IPS-18a (cell line): ENCODE measurements around the gene CD300A.

Source experiments
- H3K27ac ChIP-seq: one replicate; pipeline ENCODE4 v1.5.1; 2013; ENCODE audit warnings: low read length
- H3K27me3 ChIP-seq: one replicate; pipeline ENCODE4 v1.6.1; 2013; ENCODE audit warnings: mild to moderate bottlenecking, low read length; ENCODE audit not compliant: control insufficient read depth, insufficient read depth
- H3K36me3 ChIP-seq: one replicate; pipeline ENCODE4 v1.6.1; 2013; ENCODE audit warnings: low read depth, low read length; ENCODE audit not compliant: control insufficient read depth
- H3K4me1 ChIP-seq: one replicate; pipeline ENCODE4 v1.6.1; 2013; ENCODE audit warnings: low read depth, low read length; ENCODE audit not compliant: control insufficient read depth
- H3K4me3 ChIP-seq: one replicate; pipeline ENCODE4 v1.5.1; 2013; ENCODE audit warnings: low read length
- H3K9ac ChIP-seq: one replicate; pipeline ENCODE4 v1.6.1; 2013; ENCODE audit warnings: mild to moderate bottlenecking, low read length, moderate library complexity
- H3K9me3 ChIP-seq: one replicate; pipeline ENCODE4 v1.6.1; 2013; ENCODE audit warnings: low read depth, low read length; ENCODE audit not compliant: control insufficient read depth

CD300A gene

DNA sequence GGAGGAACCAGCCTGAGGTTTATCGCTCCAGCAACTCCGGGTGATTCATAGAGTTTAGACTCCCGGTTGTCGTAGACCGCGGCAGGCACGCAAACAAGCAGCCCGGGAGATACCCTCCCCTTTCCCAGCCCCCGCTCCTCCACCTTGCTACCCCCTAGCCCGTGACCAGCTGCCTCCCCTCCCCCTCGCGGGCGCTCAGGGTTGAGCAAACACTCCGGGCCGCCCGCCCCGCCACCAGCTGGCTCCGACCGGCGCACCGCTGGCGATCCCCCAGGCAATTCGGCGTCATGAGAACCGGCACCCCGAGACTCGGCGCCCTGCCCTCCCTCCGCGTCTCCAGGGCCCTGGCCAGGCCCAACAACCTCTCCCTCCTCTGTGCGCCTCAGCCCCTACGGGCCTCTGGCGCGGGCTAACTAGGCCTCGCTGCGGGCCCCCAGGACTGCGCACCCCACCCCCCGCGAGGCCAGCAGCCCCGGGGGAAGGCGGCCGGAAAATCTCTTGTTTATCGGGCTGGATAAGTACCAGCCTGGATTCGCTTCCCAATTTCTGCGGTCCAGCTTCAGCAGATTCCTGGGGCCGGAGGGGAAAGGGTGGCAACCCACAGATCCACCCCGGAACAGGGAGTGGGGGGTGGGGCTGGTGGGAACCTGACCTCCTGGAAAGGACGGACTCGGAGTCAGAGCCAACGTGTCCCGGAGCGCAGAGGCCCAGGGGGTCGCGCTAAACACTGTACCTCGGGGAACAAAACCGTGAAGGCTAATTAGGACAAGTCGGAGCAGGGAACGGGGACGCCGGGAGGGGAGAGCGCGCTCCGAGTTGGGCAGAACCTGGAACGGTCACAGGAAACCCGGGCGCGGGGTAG is 35.5 kb upstream of the CD300A start:
- Histone ChIP-seq H3K27ac (no peak overlapping the region), H3K4me3 (peak overlapping the region; percentile 84), H3K9me3 (no peaks in the 10 kb centered on the region), H3K4me1 (peaks cover 32% of the 10 kb centered on the region), H3K27me3 (peaks cover 36% of the 10 kb centered on the region), H3K36me3 (no peaks in the 10 kb centered on the region), H3K9ac (peak overlapping the region; percentile 43)

DNA sequence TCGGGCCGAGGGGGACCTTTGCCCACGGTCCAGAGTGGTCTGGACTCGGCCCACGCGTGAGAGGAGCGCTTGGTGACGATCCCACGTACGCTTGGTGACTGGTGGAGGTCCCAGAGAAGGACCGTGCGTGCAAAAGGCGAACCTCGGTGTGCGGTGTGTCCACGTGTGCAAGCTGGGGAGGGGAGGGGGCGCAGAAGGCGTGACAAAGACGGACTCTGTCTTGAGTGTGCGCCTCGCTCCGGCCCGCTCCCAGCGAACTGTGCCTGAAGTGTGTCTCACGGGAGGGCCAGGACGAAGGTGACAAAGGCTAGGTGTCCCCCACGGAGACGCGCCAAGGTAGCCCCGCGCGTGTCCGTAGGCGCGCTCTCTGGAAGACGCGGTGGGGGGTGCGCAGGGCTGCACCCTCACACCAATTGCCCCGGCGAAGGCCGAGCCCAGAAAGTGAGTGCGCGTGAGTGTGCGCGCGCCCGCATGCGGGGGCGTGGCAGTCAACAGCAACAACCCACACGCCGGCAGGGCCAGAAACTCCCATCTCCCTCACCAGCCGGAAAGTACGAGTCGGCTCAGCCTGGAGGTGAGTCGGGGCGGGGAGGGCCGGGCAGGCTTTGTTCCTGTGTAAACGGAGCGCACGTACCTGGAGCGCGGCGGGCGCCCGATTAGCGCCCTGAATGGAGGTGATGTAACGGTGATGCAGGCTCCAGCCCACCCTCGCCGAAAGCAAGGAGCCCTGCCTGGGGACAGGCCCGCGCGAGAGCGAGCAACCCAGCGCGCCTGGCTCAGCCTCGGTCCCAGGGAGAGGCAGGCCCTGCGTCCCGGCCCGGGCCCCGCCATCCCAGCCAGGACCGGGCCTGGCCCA is 34.6 kb upstream of the CD300A start, which contains the start of gene GPRC5C:
Gene GPRC5C (plus strand): TSS at position 521 of the 856 bp plus-strand sequence. CDS start 7,689 bp downstream, outside the sequence.
- Histone ChIP-seq H3K4me1 (peaks cover 28% of the 10 kb centered on the region), H3K9me3 (no peaks in the 10 kb centered on the region), H3K4me3 (peak within 1 kb of the TSS; percentile 84), H3K9ac (peak within 1 kb of the TSS; percentile 63), H3K36me3 (no peaks in the 10 kb centered on the region), H3K27me3 (peaks cover 36% of the 10 kb centered on the region), H3K27ac (no peak within 1 kb of the TSS)

GRCh38 chr17:74432424-74432690 is 34.1 kb upstream of the CD300A start:
- Histone ChIP-seq H3K4me3 (peak overlapping the region; percentile 84), H3K9ac (peak overlapping the region; percentile 63), H3K27me3 (peaks cover 36% of the 10 kb centered on the region), H3K27ac (no peak overlapping the region), H3K9me3 (no peaks in the 10 kb centered on the region), H3K4me1 (peaks cover 22% of the 10 kb centered on the region), H3K36me3 (no peaks in the 10 kb centered on the region)

GRCh38 chr17:74432766-74433391 is 33.6 kb upstream of the CD300A start:
- peak overlapping the region; percentile 63 for H3K9ac ChIP-seq
- H3K36me3 ChIP-seq = no peaks in the 10 kb centered on the region
- H3K4me1 ChIP-seq = peaks cover 19% of the 10 kb centered on the region
- H3K9me3 ChIP-seq = no peaks in the 10 kb centered on the region
- peak overlapping the region; percentile 84 for H3K4me3 ChIP-seq
- peaks cover 36% of the 10 kb centered on the region for H3K27me3 ChIP-seq
- no peak overlapping the region for H3K27ac ChIP-seq

GRCh38 chr17:74433421-74434121 is 32.9 kb upstream of the CD300A start:
- Histone ChIP-seq H3K4me3 (peak overlapping the region; percentile 84), H3K4me1 (peaks cover 19% of the 10 kb centered on the region), H3K27me3 (peaks cover 36% of the 10 kb centered on the region), H3K27ac (no peak overlapping the region), H3K36me3 (no peaks in the 10 kb centered on the region), H3K9ac (no peak overlapping the region), H3K9me3 (no peaks in the 10 kb centered on the region)

DNA sequence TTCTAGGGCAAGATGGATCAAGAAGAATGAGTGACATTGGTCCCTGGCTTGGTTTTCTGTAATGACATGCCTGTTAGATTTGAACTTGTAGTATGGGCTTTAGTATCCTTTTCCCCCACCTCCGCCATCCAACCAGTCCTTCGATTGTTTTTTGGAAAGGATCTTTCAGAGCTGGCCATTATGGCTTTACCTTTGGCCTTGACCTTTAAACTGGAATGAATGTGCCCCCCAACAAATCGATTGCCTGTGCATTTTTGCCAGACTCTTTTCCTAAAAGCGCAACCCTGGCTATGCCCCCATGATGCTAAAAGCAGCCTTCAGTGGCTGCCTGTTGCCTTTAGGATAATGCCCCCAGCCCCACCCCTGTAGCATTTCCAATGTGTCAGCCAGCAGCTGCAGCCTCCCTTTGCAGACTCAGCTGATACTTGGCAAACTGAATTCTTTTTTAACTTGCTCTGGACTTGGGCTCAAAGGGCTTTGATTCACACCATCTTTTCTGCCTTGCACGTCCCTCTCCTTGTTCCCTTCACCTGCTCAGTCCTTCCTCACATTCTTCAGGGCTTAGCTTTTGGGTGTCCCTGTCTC is 30.6 kb upstream of the CD300A start:
- Histone ChIP-seq H3K9me3 (no peaks in the 10 kb centered on the region), H3K36me3 (peaks cover 11% of the 10 kb centered on the region), H3K27ac (no peak overlapping the region), H3K4me3 (no peak overlapping the region), H3K9ac (no peak overlapping the region), H3K27me3 (peaks cover 21% of the 10 kb centered on the region), H3K4me1 (peaks cover 9% of the 10 kb centered on the region)

DNA sequence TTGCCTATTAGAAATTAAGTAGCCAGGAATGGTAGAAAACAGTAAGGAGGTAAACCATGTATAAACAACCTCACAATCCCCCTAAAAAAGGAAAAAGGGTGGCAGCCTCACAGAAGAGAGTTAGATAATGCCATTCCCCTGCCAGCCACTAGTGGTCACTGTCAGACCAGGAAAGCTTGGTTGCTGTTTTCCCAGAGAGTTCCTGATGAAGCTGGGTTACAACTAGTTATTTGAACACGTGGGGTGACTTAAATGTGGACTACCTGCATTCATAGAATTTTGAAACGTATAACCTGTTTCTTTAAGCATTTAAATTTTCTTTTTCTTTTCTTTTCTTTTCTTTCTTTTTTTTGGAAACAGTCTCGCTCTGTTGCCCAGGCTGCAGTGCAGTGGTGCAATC is 28.7 kb upstream of the CD300A start:
- peaks cover 9% of the 10 kb centered on the region for H3K27me3 ChIP-seq
- no peak overlapping the region for H3K9ac ChIP-seq
- peaks cover 11% of the 10 kb centered on the region for H3K36me3 ChIP-seq
- no peak overlapping the region for H3K4me3 ChIP-seq
- no peak overlapping the region for H3K27ac ChIP-seq
- peaks cover 12% of the 10 kb centered on the region for H3K4me1 ChIP-seq
- H3K9me3 ChIP-seq = no peaks in the 10 kb centered on the region

- H3K9me3 ChIP-seq = no peaks in the 10 kb centered on the region
- peaks cover 11% of the 10 kb centered on the region for H3K36me3 ChIP-seq
- no peak overlapping the region for H3K27ac ChIP-seq
- H3K4me3 ChIP-seq = no peak overlapping the region
- peaks cover 16% of the 10 kb centered on the region for H3K4me1 ChIP-seq
- H3K9ac ChIP-seq = no peak overlapping the region
- H3K27me3 ChIP-seq = no peaks in the 10 kb centered on the region
These were observed 26.5 kb upstream of the CD300A start for GRCh38 chr17:74439691-74440567.

GRCh38 chr17:74441537-74441936 is 24.9 kb upstream of the CD300A start:
- Histone ChIP-seq H3K36me3 (peaks cover 11% of the 10 kb centered on the region), H3K4me1 (peaks cover 16% of the 10 kb centered on the region), H3K9me3 (no peaks in the 10 kb centered on the region), H3K4me3 (no peak overlapping the region), H3K27ac (no peak overlapping the region), H3K9ac (no peak overlapping the region), H3K27me3 (no peaks in the 10 kb centered on the region)

- Histone ChIP-seq H3K9ac (no peak overlapping the region), H3K27ac (no peak overlapping the region), H3K9me3 (no peaks in the 10 kb centered on the region), H3K4me3 (no peak overlapping the region), H3K36me3 (peaks cover 11% of the 10 kb centered on the region), H3K27me3 (no peaks in the 10 kb centered on the region), H3K4me1 (peaks cover 16% of the 10 kb centered on the region)
These were observed 24.2 kb upstream of the CD300A start for GRCh38 chr17:74442291-74442669.
